ENCODE measurements around the gene MRE11. TPM values are rescaled to one million over a fixed set of nuclear protein-coding genes. Genes with fewer than 3 reads are reported as not detected.

Gene MRE11
- polyA plus RNA-seq, 1 donor (not counting 4 experiments of a cell fraction or from before 2014, with no cell fraction given), result 12.4 TPM

GRCh38 chr11:94449437-94449836, 44.2 kb downstream of the MRE11 start:
- Histone ChIP-seq H3K4me3 (ENCODE audit: control insufficient read depth in 2 of 3, extremely low read depth in 1 of 3, insufficient read depth in 2 of 3, low read depth in 1 of 3, low read length in 3 of 3) (no peak overlapping the region), H3K9me3 (ENCODE audit: control insufficient read depth, low read depth, low read length) (no peaks in the 10 kb centered on the region), H3K4me1 (ENCODE audit: control insufficient read depth, extremely low read depth, insufficient read depth, low read length) (peaks cover 12% of the 10 kb centered on the region), H3K27ac (ENCODE audit: control insufficient read depth, insufficient read depth, low read length) (no peak overlapping the region), H3K27me3 (ENCODE audit: control insufficient read depth, extremely low read depth, insufficient read depth, low read length) (no peaks in the 10 kb centered on the region), H3K9me1 (ENCODE audit: control insufficient read depth, extremely low read depth, insufficient read depth, low read length) (no peaks in the 10 kb centered on the region), H3K9ac (ENCODE audit: control insufficient read depth, extremely low read depth, insufficient read depth, low read length) (no peak overlapping the region), H3K4me2 (ENCODE audit: control insufficient read depth, extremely low read depth, insufficient read depth, low read depth, low read length) (no peak overlapping the region), H3K36me3 (ENCODE audit: control insufficient read depth in 2 of 2, extremely low read depth in 1 of 2, insufficient read depth in 2 of 2, low read length in 2 of 2) (no peaks in the 10 kb centered on the region), H3K79me2 (ENCODE audit: control insufficient read depth, insufficient read depth, low read length) (no peaks in the 10 kb centered on the region), H4K20me1 (ENCODE audit: control insufficient read depth, extremely low read depth, insufficient read depth, low read length) (no peaks in the 10 kb centered on the region), H2AFZ (ENCODE audit: control insufficient read depth, low read length) (no peak overlapping the region)
- FAIRE-seq (peak; percentile 67), DNase-seq (ENCODE audit: low read depth, low spot score) (peak; percentile 25)
- TF ChIP-seq EZH2 (IDR thresholded peaks at IDR 0.05; ENCODE audit: low read length), result no peak
- no peak for TF ChIP-seq CTCF (optimal IDR thresholded peaks at IDR 0.05 in 1 of 3, IDR thresholded peaks at IDR 0.05 in 1 of 3, conservative IDR thresholded peaks at IDR 0.05 in 1 of 3; ENCODE audit: extremely low read depth in 1 of 3, insufficient read depth in 2 of 3, low read length in 3 of 3)
- dilution Hi-C loops (cut with MboI; ENCODE audit: extremely low pct_ligation_motif_present, low sequenced_read_pairs), result no loop called here

- Histone ChIP-seq H3K9me3 (ENCODE audit: control insufficient read depth, low read depth, low read length) (no peaks in the 10 kb centered on the region), H3K4me2 (ENCODE audit: control insufficient read depth, extremely low read depth, insufficient read depth, low read depth, low read length) (no peak overlapping the region), H4K20me1 (ENCODE audit: control insufficient read depth, extremely low read depth, insufficient read depth, low read length) (no peaks in the 10 kb centered on the region), H3K36me3 (ENCODE audit: control insufficient read depth in 2 of 2, extremely low read depth in 1 of 2, insufficient read depth in 2 of 2, low read length in 2 of 2) (peaks cover 0 to 3% of the 10 kb centered on the region in 2 experiments), H3K27ac (ENCODE audit: control insufficient read depth, insufficient read depth, low read length) (peak overlapping the region; percentile 48), H2AFZ (ENCODE audit: control insufficient read depth, low read length) (no peak overlapping the region), H3K9ac (ENCODE audit: control insufficient read depth, extremely low read depth, insufficient read depth, low read length) (no peak overlapping the region), H3K27me3 (ENCODE audit: control insufficient read depth, extremely low read depth, insufficient read depth, low read length) (no peaks in the 10 kb centered on the region), H3K4me1 (ENCODE audit: control insufficient read depth, extremely low read depth, insufficient read depth, low read length) (peaks cover 12% of the 10 kb centered on the region), H3K79me2 (ENCODE audit: control insufficient read depth, insufficient read depth, low read length) (no peaks in the 10 kb centered on the region), H3K4me3 (ENCODE audit: control insufficient read depth in 2 of 3, extremely low read depth in 1 of 3, insufficient read depth in 2 of 3, low read depth in 1 of 3, low read length in 3 of 3) (no peak overlapping the region), H3K9me1 (ENCODE audit: control insufficient read depth, extremely low read depth, insufficient read depth, low read length) (no peaks in the 10 kb centered on the region)
- dilution Hi-C loops (cut with MboI; ENCODE audit: extremely low pct_ligation_motif_present, low sequenced_read_pairs), result no loop called here
- DNase-seq (ENCODE audit: low read depth, low spot score) (no peak), FAIRE-seq (no peak)
- no peak for TF ChIP-seq CTCF (optimal IDR thresholded peaks at IDR 0.05 in 1 of 3, IDR thresholded peaks at IDR 0.05 in 1 of 3, conservative IDR thresholded peaks at IDR 0.05 in 1 of 3; ENCODE audit: extremely low read depth in 1 of 3, insufficient read depth in 2 of 3, low read length in 3 of 3)
- TF ChIP-seq EZH2 (IDR thresholded peaks at IDR 0.05; ENCODE audit: low read length), result no peak
Observed at GRCh38 chr11:94449029-94449428, 44.6 kb downstream of the MRE11 start.
